ENCODE data around the gene XAF1.
"Not testable (repeated sequence)": the region's sequence is repeated elsewhere in the genome, so short reads cannot be mapped to it uniquely, and the experiment has no call there.

The XAF1 gene

GRCh38 chr17:6797718-6798351 is 42.0 kb downstream of the XAF1 start:
- DNase-seq (ENCODE audit: low read depth) = no peak
- no peak for TF ChIP-seq CTCF (IDR thresholded peaks at IDR 0.05; ENCODE audit: low read depth, low read length, missing control alignments)
- H3K4me3 ChIP-seq (ENCODE audit: low read depth, low read length) = no peak overlapping the region

DNA sequence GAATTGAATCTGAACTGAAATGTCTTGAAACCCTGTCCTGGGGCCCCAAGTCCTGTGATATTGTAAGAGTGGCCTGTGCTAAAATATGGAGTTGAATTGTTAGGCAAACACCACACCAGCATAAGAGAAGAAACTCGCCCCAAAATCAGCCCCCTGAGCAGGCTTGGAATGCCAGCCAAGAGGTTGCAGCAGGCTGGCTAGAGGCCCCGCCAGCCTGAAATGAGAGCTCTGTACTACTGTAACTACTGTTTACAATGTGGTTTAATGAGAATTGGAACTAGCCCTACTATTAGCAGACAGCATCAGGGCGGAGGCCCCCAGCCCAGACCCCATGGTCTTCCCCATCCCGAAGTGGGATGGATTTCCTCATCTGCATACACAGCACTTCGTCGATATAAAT is 43.9 kb downstream of the XAF1 start:
- DNase-seq (ENCODE audit: low read depth) = no peak
- no peak overlapping the region for H3K4me3 ChIP-seq (ENCODE audit: low read depth, low read length)
- no peak for TF ChIP-seq CTCF (IDR thresholded peaks at IDR 0.05; ENCODE audit: low read depth, low read length, missing control alignments)

DNA sequence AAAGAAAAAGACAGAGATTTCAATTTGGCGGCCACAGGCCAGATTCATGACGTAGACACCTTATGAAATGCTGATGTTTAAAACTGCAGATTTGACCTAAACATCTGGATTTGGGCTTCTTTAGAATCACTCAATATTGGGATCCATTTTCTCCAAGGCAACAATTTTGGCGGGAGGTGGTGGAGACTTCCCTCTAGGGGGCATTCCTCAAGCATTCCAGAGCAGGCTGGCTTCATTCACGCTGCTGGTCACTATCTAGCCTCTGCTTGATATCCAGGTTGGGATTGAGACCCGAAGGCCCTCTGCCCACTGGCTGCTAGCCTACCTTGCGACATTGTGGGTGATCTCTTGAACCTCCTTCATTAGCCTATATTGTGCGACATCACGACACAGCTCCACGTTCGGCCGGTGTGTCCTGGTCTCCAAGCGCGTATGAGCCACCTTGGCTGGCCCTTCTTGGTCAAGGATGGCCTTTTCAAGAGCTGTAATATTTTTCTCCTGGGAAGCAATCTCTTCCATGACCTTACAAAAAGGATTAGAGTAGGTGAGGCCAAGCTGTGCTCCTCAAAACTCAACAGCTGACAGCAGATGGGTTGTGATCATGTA is 44.7 kb downstream of the XAF1 start:
- TF ChIP-seq CTCF (IDR thresholded peaks at IDR 0.05; ENCODE audit: low read depth, low read length, missing control alignments) = no peak
- H3K4me3 ChIP-seq (ENCODE audit: low read depth, low read length) = no peak overlapping the region
- DNase-seq (ENCODE audit: low read depth) = no peak

DNA sequence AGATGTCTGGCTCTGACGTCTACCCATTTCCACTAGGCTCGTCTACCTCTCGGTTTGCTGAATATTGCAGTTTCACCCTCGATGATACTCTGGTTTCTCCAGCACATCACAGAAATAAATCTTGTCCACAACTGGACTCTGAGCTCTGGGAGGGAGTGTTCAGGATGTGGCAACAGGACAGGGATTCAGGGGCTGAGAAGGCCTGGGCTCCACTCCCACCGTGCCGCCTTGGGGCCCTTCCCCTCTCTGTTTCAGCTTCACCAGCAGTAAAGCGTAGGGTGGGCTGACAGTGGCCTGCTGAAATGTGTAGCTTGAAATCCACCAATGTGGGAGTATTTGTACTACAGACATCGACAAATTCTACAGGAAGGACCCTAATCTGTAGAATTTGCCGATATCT is 55.7 kb downstream of the XAF1 start:
- H3K4me3 ChIP-seq (ENCODE audit: low read depth, low read length) = no peak overlapping the region
- no peak for DNase-seq (ENCODE audit: low read depth)
- no peak for TF ChIP-seq CTCF (IDR thresholded peaks at IDR 0.05; ENCODE audit: low read depth, low read length, missing control alignments)

GRCh38 chr17:6812295-6812694 is 56.4 kb downstream of the XAF1 start:
- no peak overlapping the region for H3K4me3 ChIP-seq (ENCODE audit: low read depth, low read length)
- no peak for DNase-seq (ENCODE audit: low read depth)
- TF ChIP-seq CTCF (IDR thresholded peaks at IDR 0.05; ENCODE audit: low read depth, low read length, missing control alignments) = no peak

GRCh38 chr17:6815775-6816174 is 59.9 kb downstream of the XAF1 start:
- no peak for DNase-seq (ENCODE audit: low read depth)
- TF ChIP-seq CTCF (IDR thresholded peaks at IDR 0.05; ENCODE audit: low read depth, low read length, missing control alignments) = no peak
- no peak overlapping the region for H3K4me3 ChIP-seq (ENCODE audit: low read depth, low read length)

DNA sequence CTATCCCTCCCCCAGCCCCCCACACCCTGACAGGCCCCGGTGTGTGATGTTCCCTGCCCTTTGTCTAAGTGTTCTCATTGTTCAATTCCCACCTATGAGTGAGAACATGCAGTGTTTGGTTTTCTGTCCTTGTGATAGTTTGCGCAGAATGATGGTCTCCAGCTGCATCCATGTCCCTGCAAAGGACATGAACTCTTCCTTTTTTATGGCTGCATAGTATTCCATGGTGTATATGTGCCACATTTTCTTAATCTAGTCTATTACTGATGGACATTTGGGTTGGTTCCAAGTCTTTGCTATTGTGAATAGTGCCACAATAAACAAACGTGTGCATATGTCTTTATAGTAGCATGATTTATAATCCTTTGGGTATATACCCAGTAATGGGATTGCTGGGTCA is 60.5 kb downstream of the XAF1 start:
- not testable (repeated sequence) for DNase-seq (ENCODE audit: low read depth); H3K4me3 ChIP-seq (ENCODE audit: low read depth, low read length)
